HG03432 (cell line): ENCODE data around the gene CARM1.
"Not testable (repeated sequence)": the region's sequence is repeated elsewhere in the genome, so short reads cannot be mapped to it uniquely, and the experiment has no call there.

Experiments used
- ATAC-seq: cut with Tn5 transposase; IDR thresholded peaks from one replicate; pipeline ENCODE4 v1.9.1; 2021; ENCODE audit warnings: mild to moderate bottlenecking, moderate library complexity; ENCODE audit not compliant: unreplicated experiment

The CARM1 gene

DNA sequence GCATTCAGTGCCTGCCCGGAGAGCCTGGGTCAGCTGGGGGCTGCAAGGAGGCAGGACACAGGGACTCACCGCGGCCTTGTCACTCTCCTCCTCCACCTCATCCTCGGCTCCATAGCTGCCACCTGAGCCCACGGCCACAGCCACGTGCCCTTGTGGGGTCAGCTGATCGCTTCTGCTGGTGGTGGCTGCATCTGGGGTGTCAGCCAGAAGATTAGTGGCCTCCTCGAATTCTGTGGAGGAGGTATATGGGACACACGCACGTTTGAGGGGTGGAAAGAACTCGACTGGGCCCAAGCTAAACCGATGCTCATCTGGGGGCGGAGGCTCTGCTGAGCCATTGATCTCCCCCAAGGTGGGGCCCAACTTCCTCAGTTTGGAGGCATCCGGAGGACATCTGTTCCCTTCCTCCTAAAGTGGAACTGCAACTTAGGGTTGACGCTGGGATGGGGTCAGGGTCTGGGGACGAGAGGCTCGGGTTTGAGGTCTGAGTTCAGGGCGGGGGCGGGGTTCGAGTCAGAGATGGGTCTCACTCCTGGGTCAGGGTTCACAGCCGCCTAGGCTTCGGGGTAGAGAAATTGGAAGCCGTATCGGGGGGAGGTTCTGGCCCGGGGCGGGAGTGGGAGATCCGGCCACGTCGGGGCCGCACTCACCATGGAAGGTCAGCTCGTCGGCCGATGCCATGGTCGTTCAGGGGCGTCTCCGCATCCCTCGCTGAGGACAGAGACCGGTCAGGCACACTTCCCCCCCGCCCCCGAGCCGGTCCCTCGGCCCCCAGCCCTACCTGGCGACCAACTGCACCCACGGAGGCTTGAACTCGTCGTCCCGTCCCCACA is 56.6 kb downstream of the CARM1 start:
- peak; percentile 11 for ATAC-seq

DNA sequence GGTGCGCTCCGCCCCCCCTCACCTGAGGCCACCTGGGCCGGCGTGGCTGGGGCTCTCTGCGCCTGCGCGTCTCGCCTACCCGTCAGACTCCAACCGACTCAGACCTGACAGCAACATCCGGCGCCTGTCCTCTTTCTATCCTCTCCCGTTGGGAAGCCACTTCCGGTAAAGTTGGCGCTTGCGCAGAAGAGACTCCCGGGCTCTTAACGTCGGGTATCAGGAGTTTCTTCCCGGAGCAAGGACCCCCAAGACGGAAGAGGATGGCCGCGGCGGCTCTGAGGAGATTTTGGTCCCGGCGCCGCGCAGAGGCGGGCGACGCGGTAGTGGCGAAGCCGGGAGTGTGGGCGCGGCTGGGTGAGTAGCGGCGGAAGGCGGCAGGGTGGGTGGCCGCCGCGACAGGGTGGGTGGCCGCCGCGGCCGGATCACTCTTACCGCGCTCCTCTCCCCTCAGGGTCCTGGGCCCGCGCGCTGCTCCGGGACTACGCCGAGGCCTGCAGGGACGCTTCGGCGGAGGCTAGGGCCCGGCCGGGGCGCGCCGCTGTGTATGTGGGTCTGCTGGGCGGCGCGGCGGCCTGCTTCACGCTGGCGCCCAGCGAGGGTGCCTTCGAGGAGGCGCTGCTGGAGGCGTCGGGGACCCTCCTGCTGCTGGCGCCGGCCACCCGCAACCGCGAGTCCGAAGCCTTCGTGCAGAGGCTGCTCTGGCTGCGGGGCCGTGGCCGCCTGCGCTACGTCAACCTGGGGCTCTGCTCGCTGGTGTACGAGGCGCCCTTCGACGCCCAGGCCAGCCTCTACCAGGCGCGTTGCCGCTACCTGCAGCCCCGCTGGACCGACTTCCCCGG is 57.4 kb downstream of the CARM1 start, which contains the start of the genes TIMM29 and YIPF2:
TSS of gene TIMM29 (plus strand) at position 249 of the 839 bp plus-strand sequence. CDS start at position 261, 12 bp downstream.
TSS of gene YIPF2 (minus strand) at position 77 of the 839 bp plus-strand sequence. CDS start 229 bp downstream, outside the sequence.
- peak; percentile 73 for ATAC-seq

GRCh38 chr19:10929402-10929794 is 58.0 kb downstream of the CARM1 start:
- ATAC-seq = no peak

GRCh38 chr19:10935371-10936059 is 64.2 kb downstream of the CARM1 start:
- no peak for ATAC-seq

DNA sequence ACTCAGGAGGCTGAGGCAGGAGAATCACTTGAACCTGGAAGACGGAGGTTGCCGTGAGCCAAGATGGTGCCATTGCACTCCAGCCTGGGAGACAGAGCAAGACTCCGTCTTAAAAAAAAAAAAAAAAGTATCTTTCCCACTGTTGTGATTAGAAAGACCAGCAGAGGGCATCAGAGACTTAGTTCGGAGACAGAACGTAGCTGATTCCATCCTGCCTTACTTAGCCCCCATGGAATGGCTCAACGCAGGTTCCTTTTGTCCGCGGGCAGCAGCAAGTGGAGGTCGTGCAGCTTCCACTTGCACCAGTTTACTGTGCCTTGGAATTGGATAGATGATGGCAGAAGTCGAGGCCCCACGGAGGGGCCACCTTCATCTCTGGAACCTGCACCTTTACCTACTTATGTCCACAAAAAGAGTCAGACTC is 65.3 kb downstream of the CARM1 start:
- no peak for ATAC-seq

- ATAC-seq = not testable (repeated sequence)
These were observed 70.3 kb downstream of the CARM1 start for GRCh38 chr19:10941649-10942048.

DNA sequence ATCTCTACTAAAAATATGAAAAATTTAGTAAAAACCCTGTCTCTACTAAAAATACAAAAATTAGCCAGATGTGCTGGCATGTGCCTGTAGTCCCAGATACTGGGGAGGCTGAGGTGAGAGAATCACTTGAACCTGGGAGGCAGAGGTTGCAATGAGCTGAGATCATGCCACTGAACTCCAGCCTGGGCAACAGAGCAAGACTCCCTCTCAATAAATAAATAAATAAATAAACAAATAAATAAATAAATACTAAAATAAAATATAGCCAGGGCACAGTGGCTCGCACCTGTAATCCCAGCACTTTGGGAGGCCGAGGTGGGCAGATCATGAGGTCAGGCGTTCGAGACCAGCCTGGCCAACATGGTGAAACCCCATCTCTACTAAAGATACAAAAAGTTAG is 72.1 kb downstream of the CARM1 start:
- ATAC-seq = not testable (repeated sequence)

GRCh38 chr19:10945264-10945663 is 73.9 kb downstream of the CARM1 start:
- ATAC-seq = no peak

GRCh38 chr19:10946958-10947657 is 75.8 kb downstream of the CARM1 start:
- ATAC-seq = no peak

DNA sequence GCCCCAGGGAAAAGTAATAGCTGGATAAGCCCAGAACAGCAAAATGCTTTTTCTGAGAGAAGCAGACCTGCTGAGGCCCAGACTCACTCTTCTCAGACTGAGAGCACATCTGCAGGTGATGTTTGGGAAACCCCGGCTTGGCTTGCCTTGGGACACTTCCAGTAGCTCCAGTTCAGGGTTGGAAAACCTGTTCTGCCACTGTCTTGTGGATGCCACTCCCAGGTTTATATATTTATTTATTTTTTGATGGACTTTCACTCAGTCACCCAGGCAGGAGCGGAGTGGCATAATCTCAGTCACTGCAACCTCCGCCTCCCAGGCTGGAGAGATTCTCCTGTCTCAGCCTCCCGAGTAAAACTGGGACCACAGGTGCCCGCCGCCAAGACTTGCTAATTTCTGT is 81.5 kb downstream of the CARM1 start:
- ATAC-seq = no peak

GRCh38 chr19:10959277-10959968 is 88.1 kb downstream of the CARM1 start:
- ATAC-seq = not testable (repeated sequence)

DNA sequence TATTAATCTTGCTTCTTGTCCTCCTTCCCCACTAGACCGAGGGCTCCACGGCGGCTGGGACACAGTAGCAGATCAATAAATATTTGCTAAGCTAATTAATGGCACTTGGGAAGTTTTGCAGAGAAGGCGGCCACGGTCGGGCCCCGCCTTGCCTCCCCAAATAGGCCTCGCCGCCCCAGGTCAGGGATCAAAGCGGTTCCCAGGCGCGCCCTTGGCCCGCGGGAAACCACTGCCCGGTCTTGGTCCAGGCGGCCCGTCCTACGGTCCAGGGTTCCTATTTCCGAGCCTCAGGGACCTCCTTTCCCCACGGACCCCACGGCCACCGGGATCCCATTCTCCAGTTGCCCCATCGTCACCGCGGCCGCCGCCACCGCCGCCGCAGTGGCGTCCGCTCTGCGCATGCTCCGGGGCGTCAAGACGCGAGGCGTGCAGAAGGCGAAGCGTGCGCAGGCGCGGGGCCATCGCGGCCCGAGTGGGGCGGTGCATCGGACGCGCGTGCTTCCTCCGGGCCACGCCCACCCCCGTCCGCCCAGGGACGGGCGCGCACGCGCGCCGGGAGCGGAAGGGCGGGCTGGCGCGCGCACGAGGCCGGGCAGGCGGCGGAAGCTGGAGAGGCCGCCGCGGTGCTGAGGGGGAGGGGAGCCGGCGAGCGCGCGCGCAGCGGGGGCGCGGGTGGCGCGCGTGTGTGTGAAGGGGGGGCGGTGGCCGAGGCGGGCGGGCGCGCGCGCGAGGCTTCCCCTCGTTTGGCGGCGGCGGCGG is 89.1 kb downstream of the CARM1 start, which contains the start of gene SMARCA4:
TSS of gene SMARCA4 (plus strand) at position 717 of the 759 bp plus-strand sequence. CDS start 23,122 bp downstream, outside the sequence.
- peak; percentile 79 for ATAC-seq

GRCh38 chr19:10961073-10961860 is 89.9 kb downstream of the CARM1 start:
- ATAC-seq = peak; percentile 47

GRCh38 chr19:10962863-10963262 is 91.5 kb downstream of the CARM1 start:
- ATAC-seq = no peak

DNA sequence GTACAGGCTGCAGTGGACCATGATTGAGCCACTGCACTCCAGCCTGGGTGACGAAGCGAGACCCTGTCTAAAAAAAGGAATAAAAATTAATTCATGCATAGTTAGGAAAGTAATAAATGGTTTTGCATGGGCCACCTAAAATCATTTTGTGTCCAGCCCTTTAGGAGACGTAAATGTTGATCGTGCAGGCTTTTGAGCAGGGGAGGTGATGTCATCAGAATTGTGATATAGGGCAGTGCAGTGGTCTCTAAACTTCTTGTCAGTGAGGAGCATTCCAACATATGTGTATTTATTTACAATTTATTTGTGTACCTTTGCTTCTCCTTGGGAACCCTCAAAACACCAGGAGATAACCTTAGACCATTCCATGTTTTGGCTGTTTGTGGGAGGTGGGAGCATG is 92.5 kb downstream of the CARM1 start:
- ATAC-seq = no peak

- ATAC-seq = no peak
These were observed 93.5 kb downstream of the CARM1 start for GRCh38 chr19:10964903-10965302.

- ATAC-seq = no peak
These were observed 94.0 kb downstream of the CARM1 start for GRCh38 chr19:10965398-10965797.

GRCh38 chr19:10966809-10967208 is 95.5 kb downstream of the CARM1 start:
- no peak for ATAC-seq
